ENCODE data around the gene FLRT2. TPM values are rescaled to one million over a fixed set of nuclear protein-coding genes. Genes with fewer than 3 reads are reported as not detected.

Gene FLRT2
- total RNA-seq, 1 experiment from 2014 or later, result not detected

GRCh38 chr14:85531141-85531586 lies 1.2 kb downstream of the FLRT2 start:
- DNase-seq, result no peak
- Mint-ChIP-seq H3K4me3 (ENCODE audit: low read depth, unreplicated experiment) (no peak overlapping the region), H3K36me3 (ENCODE audit: insufficient read depth, unreplicated experiment) (no peaks in the 10 kb centered on the region), H3K27ac (ENCODE audit: unreplicated experiment) (no peak overlapping the region), H3K4me1 (ENCODE audit: low read depth, unreplicated experiment) (no peaks in the 10 kb centered on the region), H3K27me3 (ENCODE audit: unreplicated experiment) (no peaks in the 10 kb centered on the region), H3K9me3 (ENCODE audit: low read depth, unreplicated experiment) (peaks cover 7% of the 10 kb centered on the region)
- intact Hi-C loops (cut with micrococcal nuclease; ENCODE audit: unreplicated experiment), result no loop called here
- BruUV-seq (replicated peaks), result no TSS peak
- CTCF ChIA-PET, result no interaction called here
- TF ChIP-seq CTCF (IDR thresholded peaks at IDR 0.05; ENCODE audit: unreplicated experiment), result no peak

GRCh38 chr14:85531587-85532373 lies 1.8 kb downstream of the FLRT2 start:
- no peak for DNase-seq
- H3K27ac Mint-ChIP-seq (ENCODE audit: unreplicated experiment), result no peak overlapping the region
- intact Hi-C loops (cut with micrococcal nuclease; ENCODE audit: unreplicated experiment), result no loop called here
- H3K9me3 Mint-ChIP-seq (ENCODE audit: low read depth, unreplicated experiment), result peaks cover 7% of the 10 kb centered on the region
- H3K4me1 Mint-ChIP-seq (ENCODE audit: low read depth, unreplicated experiment), result no peaks in the 10 kb centered on the region
- no TSS peak for BruUV-seq (replicated peaks)
- H3K36me3 Mint-ChIP-seq (ENCODE audit: insufficient read depth, unreplicated experiment), result no peaks in the 10 kb centered on the region
- no peak for TF ChIP-seq CTCF (IDR thresholded peaks at IDR 0.05; ENCODE audit: unreplicated experiment)
- no peak overlapping the region for H3K4me3 Mint-ChIP-seq (ENCODE audit: low read depth, unreplicated experiment)
- no peaks in the 10 kb centered on the region for H3K27me3 Mint-ChIP-seq (ENCODE audit: unreplicated experiment)
- CTCF ChIA-PET, result no interaction called here

DNA sequence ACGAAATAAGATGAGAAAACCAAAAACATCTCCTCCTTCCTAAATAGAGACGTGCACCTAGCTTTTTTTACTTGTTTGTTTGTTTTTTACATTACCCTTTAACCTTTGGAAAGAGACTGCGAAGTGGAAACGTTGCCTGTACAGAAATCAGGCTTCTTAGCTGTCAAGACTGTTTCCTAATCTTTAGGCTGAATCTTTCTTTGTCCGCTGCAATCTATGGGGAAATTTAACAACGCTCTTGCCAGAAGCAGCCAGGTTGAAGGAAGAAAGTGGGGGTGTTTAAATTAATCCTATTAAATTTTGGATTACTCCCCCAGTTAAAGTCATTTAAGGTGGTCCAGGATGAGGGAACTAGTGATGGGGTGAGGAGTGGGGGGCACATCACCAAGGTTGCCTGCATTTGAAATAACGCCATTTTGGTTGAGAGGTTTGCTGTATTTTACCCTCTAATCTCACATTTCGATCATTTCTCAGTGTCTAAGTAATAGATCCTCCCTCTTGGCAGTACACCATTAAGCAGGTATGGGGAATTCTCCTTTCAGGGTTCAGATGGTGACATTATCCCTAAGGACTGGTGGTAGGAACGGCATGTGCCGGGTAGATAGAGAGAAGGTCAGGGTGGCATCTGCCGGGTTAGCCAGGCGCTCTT lies 2.6 kb downstream of the FLRT2 start:
- CTCF ChIA-PET, result no interaction called here
- TF ChIP-seq CTCF (IDR thresholded peaks at IDR 0.05; ENCODE audit: unreplicated experiment), result no peak
- Mint-ChIP-seq H3K27ac (ENCODE audit: unreplicated experiment) (no peak overlapping the region), H3K9me3 (ENCODE audit: low read depth, unreplicated experiment) (peaks cover 7% of the 10 kb centered on the region), H3K27me3 (ENCODE audit: unreplicated experiment) (no peaks in the 10 kb centered on the region), H3K4me1 (ENCODE audit: low read depth, unreplicated experiment) (no peaks in the 10 kb centered on the region), H3K36me3 (ENCODE audit: insufficient read depth, unreplicated experiment) (no peaks in the 10 kb centered on the region), H3K4me3 (ENCODE audit: low read depth, unreplicated experiment) (no peak overlapping the region)
- intact Hi-C loops (cut with micrococcal nuclease; ENCODE audit: unreplicated experiment), result no loop called here
- no peak for DNase-seq
- no TSS peak for BruUV-seq (replicated peaks)

DNA sequence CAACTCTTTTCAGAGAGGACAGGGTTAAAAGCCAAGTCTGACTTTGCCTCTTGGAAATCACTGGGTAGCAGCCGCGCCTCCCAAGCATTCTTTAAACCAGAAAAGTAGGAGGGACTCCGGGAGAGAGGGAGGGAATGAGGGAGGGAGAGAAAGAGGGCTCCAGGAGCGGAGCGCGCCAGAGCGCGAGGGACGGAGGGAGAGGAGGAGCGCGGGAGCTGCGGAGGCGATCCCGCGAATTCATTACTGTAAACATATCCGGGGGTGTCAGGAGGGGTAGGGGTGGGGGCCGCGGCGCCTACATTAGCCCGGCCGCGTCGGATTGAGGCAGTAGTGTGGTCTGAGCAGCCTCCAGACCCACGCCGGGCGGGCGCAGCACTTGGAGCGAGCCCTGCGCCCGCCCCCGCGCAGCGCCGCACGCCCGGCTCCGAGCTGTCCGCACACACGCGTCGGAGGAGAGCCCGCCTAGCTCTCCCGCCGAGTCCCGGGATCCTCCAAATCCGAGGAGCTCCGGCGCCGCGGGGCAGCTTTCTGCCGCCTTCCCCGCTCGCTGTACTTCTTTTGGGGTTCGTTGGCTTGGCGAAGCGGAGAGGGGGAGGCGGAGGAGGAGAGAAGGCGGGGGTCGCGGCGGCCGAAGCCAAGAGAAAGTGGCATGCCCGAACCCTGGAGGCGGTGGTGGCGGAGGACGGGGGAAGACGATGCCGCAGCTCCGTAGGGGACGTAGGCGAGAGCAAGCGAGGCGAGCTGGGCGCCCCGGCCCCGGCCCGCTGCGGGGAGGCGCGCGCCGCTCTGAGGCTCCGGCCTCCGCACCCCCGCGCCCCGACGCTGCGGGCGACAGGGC lies 3.3 kb downstream of the FLRT2 start:
- H3K9me3 Mint-ChIP-seq (ENCODE audit: low read depth, unreplicated experiment), result peaks cover 7% of the 10 kb centered on the region
- no peak overlapping the region for H3K27ac Mint-ChIP-seq (ENCODE audit: unreplicated experiment)
- H3K4me3 Mint-ChIP-seq (ENCODE audit: low read depth, unreplicated experiment), result no peak overlapping the region
- DNase-seq, result no peak
- BruUV-seq (replicated peaks), result no TSS peak
- no peaks in the 10 kb centered on the region for H3K27me3 Mint-ChIP-seq (ENCODE audit: unreplicated experiment)
- no peaks in the 10 kb centered on the region for H3K36me3 Mint-ChIP-seq (ENCODE audit: insufficient read depth, unreplicated experiment)
- no peaks in the 10 kb centered on the region for H3K4me1 Mint-ChIP-seq (ENCODE audit: low read depth, unreplicated experiment)
- intact Hi-C loops (cut with micrococcal nuclease; ENCODE audit: unreplicated experiment), result no loop called here
- TF ChIP-seq CTCF (IDR thresholded peaks at IDR 0.05; ENCODE audit: unreplicated experiment), result no peak
- CTCF ChIA-PET, result no interaction called here
